ENCODE measurements around the gene ST8SIA6.
"Not testable (repeated sequence)": the region's sequence is repeated elsewhere in the genome, so short reads cannot be mapped to it uniquely, and the experiment has no call there.

The ST8SIA6 gene

DNA sequence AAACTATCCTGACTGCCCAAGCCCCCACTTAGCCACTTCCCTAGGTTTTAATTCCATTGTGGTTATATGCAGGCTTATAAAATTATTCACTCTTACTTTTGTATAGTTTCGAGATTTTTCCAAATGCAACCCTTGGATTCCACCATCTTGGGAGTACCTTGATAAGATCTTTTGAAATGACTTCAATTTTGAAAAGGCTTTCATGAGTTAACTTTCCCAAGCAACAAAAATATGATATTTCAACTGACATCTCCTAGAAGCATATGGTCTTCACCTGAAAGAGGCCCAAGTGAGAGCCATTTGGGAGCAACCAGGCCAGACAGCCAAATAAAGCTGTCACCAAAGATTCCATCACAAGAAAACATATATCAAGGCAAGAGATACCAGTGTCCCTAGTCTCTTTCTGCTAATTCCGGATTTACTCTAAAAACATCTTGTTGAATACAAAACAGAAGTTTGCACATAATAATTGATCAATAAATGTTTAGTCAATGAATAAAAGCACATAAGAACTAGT, 1.7 kb upstream of the ST8SIA6 start:
- DNase-seq: no peak

GRCh38 chr10:17455015-17455520, 673 bp upstream of the ST8SIA6 start:
- DNase-seq: no peak

DNA sequence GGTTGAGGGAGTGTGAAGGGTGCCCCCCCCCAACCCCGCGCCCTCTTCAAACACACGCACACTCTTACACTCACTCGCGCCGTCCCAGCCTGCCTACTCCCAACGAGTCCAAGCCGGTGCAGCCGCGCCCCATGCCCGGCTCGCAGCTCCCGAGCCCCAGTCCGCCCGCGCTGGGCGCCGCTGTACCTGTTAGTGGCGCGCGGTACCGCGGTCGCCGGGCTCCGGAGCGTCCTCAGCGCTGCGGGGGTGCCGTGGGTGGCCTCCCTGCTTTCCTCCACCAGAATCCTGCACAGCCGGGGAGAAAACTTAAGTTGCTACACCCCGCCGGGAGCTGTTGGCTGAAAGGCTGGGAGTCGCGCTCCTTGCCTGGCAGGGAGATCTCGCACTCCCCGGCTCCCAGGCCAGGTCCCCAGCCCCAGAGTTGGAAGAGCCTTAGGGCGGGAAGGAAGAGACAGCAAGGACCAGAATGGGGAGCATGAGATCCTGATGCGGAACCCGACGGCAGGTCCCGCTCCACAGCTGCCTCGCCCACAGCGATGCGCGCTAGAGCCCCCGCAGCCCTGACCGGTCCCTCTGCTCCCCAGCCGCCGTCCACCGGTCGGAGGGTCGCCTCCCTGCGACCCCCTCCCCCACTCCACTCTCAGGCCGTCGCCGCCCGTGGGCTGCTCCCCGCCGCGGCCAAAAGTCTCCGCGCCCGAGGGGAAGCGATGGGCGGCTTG, 863 bp downstream of the ST8SIA6 start:
- peak; percentile 34 for DNase-seq

DNA sequence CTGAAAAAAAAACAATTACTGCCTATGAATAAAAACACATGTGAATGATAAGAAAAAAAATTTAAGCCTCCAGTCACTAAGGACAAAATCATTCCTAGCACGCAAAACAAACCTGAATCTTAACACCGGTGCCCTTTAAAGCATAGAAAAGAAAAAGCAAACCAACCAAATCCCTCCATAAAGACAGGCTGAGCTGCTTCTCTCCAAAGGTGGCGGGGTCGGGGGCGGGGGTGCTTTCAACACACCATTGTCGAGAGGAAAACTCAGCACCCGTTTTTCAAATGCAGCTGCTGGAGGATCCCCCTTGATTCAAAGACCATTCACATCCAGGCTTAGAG, 1.4 kb downstream of the ST8SIA6 start:
- DNase-seq: no peak

DNA sequence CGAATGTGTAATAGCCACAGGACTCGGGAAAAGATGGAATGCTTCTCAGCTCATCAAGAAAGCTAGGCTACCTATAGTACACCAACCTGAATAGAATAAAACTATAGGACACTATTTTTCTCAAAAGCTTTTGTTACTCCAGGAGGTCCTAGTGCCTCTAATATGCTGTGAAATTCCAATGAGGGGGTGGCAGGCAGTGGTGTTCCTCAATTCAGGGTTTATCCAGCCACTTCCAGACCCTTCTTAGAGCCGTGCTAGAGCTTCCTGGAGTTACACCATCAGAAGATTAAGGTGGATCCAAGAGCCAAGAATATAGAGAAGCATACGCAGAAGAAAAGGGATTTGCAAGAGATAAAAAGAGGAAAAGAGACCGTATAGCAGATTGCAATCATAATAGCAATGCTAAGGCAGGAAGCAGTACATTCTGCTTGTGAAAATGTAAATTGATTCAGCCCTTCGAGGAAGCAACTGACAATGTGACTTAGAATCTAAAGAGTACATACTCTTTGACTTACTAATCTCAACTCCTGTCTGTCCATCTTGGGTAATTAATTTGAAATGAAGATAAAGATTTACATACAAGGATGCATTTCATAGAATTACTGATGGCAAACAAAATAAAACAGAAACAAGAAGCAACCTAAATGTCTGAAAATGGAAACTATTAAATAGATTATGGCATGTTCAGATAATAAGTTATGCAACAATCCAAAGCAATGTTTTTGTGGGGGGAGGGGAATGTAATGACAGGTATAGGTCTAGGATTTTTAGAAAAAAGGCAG, 2.1 kb downstream of the ST8SIA6 start:
- DNase-seq: no peak

DNA sequence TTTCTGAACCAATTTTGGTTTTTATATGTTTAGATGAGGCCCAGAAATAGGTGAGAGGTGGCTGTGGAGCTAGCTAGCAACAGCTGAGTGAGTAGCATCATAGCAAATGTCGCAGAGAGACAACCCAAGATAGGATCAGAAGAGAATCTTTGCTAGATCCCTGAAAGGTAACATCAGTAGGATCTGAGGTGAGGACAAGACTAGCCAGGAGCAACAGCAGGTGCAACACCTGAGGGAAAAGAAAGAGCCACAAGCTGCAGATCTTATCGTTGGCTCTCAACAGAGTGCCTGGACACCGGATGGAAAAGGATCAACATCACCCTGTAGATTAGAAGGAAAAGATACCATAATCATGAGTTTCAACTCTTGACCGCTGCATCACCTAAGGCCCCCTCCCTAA, 4.4 kb downstream of the ST8SIA6 start:
- DNase-seq: no peak

DNA sequence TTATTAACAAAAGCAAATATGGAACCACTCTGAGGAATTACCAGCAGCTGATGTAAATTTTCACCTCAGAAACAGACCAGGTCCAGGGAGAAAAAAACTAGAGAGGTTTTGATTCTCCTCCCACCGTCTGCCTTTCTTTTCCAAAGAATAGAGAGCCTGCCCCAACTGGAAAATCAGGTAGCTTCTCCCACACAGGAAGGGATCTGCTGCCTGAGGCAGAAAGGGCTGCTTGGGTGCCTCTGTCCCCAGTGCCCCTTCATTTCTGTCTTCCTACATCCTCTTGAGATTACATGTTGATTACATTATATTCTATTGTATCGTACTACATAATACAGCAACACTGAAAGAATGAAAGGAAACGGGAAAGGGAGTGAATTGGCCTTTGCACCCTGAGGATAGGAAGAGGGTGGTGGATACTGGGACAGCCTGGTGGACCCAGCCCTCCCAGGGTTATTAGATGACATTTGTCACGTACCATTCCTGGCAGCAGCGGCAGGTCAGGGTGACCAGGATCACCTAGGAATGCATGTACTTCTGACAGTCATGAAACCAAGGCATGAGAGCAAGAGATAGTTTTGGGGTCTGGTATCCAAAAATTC, 8.9 kb downstream of the ST8SIA6 start:
- no peak for DNase-seq

GRCh38 chr10:17444388-17444714, 10.0 kb downstream of the ST8SIA6 start:
- DNase-seq: no peak

DNA sequence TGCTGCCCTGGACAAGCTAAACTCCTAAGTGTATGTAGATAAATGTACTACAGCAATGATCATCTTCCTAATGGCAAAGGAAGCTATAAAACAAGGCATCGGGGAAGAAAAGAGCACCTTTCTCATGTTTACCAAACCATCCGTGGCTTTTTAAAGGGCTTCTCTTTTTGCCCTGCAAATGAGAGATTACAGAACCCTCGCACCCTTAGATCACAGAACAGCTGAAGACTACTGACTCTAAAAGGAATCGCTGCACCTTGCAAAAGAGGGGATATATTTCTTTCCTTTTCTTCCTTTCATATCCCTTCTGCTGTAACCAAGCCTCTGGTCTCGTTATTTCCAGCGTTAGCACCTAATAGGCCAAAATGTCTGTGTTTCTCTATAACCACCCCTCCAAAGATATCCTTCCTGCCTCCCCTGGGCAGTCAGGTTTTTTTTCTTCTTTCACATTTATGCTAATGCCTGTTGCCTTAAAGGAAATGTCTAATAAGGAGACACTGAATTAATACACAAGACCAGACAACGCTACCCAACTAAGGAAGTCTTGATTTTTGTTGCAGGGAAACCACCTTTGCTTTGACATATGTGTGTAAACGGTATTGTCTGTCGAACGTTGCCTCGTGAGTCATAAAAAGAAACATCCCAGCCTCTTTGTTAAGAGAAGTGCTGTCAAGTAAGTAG, 10.5 kb downstream of the ST8SIA6 start:
- DNase-seq: no peak

DNA sequence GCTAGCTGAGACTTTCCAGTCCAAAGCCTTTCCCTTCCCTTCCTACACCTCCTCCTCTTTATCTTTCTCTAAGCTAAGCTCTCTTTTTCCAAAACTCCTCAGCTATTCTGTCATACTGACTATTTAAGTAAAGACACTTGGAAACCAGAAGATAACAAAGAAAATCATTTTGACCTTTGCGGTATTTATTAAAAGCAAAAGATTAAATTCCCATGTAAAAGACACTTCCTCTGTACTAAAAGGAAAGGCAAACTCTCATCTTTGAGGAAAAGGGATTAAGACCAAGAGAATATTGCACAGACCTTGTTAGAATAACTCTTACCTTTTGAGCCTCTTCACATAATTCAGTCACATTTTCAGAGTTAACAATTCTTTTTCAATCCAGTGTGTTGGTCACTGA, 15.8 kb downstream of the ST8SIA6 start:
- DNase-seq: no peak

GRCh38 chr10:17436578-17436977, 17.8 kb downstream of the ST8SIA6 start:
- DNase-seq: not testable (repeated sequence)

GRCh38 chr10:17435953-17436352, 18.4 kb downstream of the ST8SIA6 start:
- DNase-seq: no peak

- no peak for DNase-seq
Observed at GRCh38 chr10:17435187-17435586, 19.2 kb downstream of the ST8SIA6 start.

DNA sequence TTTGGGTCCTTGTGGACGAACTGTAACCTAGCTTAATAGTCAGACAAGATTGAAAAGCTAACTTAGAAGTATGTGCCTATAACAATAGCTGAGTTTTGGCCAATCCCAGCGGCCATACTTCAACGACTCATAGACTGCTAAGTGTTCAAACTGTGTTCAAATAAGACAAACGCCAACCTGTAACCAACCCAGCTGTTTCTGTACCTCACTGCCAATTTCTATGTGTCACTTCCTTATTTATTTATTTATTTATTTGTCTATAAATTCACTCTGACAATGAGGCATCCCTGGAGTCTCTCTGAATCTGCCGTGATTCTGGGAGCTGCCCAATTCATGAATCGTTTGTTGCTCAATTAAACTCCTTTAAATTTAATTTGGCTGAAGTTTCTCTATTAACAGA, 21.7 kb downstream of the ST8SIA6 start:
- no peak for DNase-seq

- DNase-seq: no peak
Observed at GRCh38 chr10:17431871-17432311, 22.5 kb downstream of the ST8SIA6 start.

- DNase-seq: peak; percentile 68
Observed at GRCh38 chr10:17430647-17431355, 23.6 kb downstream of the ST8SIA6 start.

DNA sequence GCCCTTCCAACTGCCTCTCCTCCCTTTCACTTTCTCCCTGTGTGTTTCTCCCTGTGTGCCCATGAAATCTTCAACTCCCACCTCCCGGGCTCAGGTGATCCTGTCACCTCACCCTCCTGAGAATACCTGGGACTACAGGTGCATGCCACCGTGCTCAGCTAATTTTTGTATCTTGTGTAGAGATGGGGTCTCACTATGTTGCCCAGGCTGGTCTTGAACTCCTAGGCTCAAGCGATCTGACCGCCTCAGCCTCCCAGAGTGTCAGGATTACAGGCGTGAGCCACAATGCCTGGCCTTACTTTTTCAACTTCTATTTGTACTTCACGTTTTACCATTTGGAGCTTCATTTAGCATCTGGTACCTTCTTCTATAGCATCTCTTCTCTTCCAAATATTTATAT, 24.9 kb downstream of the ST8SIA6 start:
- DNase-seq: no peak

GRCh38 chr10:17428351-17429097, 25.9 kb downstream of the ST8SIA6 start:
- DNase-seq: peak; percentile 61

DNA sequence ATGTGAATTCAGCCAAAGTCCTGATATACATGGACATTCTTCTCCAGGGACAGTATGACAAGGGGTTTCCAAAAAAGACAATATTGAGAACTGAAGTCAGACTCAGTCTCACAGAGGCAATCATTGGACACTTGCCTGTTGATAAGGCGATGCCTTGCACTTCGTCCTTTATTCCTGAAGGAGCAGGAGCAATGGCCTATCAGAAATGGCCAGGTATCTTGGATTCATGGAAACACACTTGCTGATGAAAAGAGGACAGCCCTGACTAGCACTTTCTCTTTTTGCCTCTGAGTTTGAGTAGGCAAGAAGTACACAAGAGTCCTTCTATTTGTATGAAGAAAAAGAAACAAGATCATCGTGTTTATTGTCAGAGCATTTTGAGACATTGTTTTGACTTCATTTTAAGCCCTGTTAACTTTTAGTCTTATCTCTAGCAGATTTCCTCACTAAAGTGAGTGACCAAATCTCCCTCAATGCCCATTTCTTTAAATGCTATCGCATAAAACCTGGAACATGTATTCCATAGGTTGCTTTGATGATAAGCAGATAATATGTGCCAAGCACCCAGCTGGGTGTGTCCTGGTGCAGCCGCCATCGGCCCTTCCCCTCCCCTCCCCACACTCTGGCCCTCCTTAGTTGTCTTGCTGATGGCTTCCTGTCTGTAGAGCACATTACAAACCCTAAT, 26.6 kb downstream of the ST8SIA6 start:
- no peak for DNase-seq

- DNase-seq: no peak
Observed at GRCh38 chr10:17427201-17427600, 27.2 kb downstream of the ST8SIA6 start.

- no peak for DNase-seq
Observed at GRCh38 chr10:17426263-17426750, 28.1 kb downstream of the ST8SIA6 start.

Measured in activated CD4-positive, alpha-beta T cell treated with anti-CD3 and anti-CD28 coated beads, Interleukin-2, amount 50 U/mL, for 1 hour (primary cell).